ENCODE measurements around the gene CARNS1. TPM values are rescaled to one million over a fixed set of nuclear protein-coding genes. Genes with fewer than 3 reads are reported as not detected.
A peak's percentile ranks its signal among the peaks of the same experiment; 100 is the strongest.

Gene CARNS1
- total and polyA plus RNA-seq, 10 of the 15 experiments (the other 5 are each of a cell fraction or from before 2014, with no cell fraction given), result 0.02 to 0.14 (median 0.10) TPM; not detected in 3

- TF ChIP-seq CUX1 (IDR thresholded peaks at IDR 0.05; ENCODE audit: insufficient replicate concordance, low read depth, low read length) (no peak), NBN (IDR thresholded peaks at IDR 0.05) (no peak), RELB (IDR thresholded peaks at IDR 0.05; ENCODE audit: low read depth) (peak; percentile 83), KLF5 (IDR thresholded peaks at IDR 0.05; ENCODE audit: partially characterized antibody) (peak; percentile 40), SPI1 (IDR thresholded peaks at IDR 0.05; ENCODE audit: borderline replicate concordance, insufficient read depth, low read depth, low read length) (no peak), PML (IDR thresholded peaks at IDR 0.05; ENCODE audit: low read length) (peak; percentile 60; the same call in 1 of the 2 replicates), ATF2 (IDR thresholded peaks at IDR 0.05; ENCODE audit: low read length) (no peak), FOXM1 (IDR thresholded peaks at IDR 0.05; ENCODE audit: low read depth, low read length) (no peak), WRNIP1 (IDR thresholded peaks at IDR 0.05; ENCODE audit: borderline replicate concordance, low read depth, low read length) (no peak), ZSCAN29 (IDR thresholded peaks at IDR 0.05) (no peak), HDGF (IDR thresholded peaks at IDR 0.05) (no peak), MEF2B (IDR thresholded peaks at IDR 0.05; ENCODE audit: partially characterized antibody, poor library complexity, severe bottlenecking) (peak; percentile 91), SMARCA5 (IDR thresholded peaks at IDR 0.05) (peak; percentile 42; the same call in 1 of the 2 replicates), STAT3 (IDR thresholded peaks at IDR 0.05; ENCODE audit: low read depth, low read length) (no peak), SRF (IDR thresholded peaks at IDR 0.05; ENCODE audit: low read depth in 2 of 2, low read length in 2 of 2) (no peak), EED (IDR thresholded peaks at IDR 0.05; ENCODE audit: low read depth) (no peak), HSF1 (IDR thresholded peaks at IDR 0.05; ENCODE audit: low read depth, low read length) (no peak)
These were observed 23.9 kb upstream of the CARNS1 start, which contains the start of gene RAD9A (continued) for GRCh38 chr11:67391304-67392182.
